Kidney capillary endothelial cell (primary cell): ENCODE data around the gene CNNM2.

Source experiments
- DNase-seq: peaks from one replicate; pipeline ENCODE4 v3.0.0-alpha.2; 2018; ENCODE audit warnings: low spot score

Gene CNNM2

DNA sequence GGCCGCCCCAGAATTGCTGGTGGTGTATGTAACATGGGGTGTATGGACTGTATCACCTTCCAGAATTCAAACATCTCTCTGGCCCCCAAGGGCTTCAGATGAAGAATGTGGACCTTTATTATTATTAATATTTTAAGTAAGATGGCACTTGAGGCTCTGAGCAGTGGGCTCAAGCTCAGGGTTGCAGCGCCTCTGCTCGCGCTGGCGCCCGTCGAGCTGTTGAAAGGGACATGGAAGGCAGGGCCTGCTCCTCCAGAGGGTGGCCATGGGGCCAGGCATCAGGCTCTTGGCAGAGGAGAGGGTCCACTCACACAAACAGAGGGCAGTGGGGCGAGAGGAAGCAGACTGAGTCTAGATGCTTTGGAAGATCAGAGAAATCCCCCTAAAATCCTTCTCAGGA is 154.8 kb downstream of the CNNM2 start:
- no peak for DNase-seq

DNA sequence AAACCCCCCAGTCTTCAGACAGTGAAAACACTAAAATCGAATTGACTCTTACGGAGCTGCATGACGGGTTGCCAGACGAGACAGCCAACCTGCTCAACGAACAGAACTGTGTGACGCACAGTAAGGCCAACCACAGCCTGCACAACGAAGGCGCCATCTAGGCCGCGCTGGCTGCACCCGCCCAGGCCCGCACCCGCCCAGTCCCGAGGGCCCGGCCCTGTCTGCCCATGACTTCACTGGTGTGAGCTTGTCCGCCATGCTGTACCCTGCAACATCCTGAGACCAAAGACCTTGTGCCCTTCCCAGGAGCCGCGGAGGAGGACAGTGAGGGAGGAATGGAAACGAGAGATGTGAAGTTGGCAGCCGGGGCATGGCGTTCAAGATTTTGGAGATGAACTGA is 158.9 kb downstream of the CNNM2 start:
- DNase-seq: no peak

- no peak for DNase-seq
These were observed 159.6 kb downstream of the CNNM2 start for GRCh38 chr10:103077491-103078308.

GRCh38 chr10:103078309-103078615 is 160.2 kb downstream of the CNNM2 start:
- DNase-seq: no peak

GRCh38 chr10:103078676-103079075 is 160.6 kb downstream of the CNNM2 start:
- no peak for DNase-seq

GRCh38 chr10:103079100-103079499 is 161.0 kb downstream of the CNNM2 start:
- no peak for DNase-seq

DNA sequence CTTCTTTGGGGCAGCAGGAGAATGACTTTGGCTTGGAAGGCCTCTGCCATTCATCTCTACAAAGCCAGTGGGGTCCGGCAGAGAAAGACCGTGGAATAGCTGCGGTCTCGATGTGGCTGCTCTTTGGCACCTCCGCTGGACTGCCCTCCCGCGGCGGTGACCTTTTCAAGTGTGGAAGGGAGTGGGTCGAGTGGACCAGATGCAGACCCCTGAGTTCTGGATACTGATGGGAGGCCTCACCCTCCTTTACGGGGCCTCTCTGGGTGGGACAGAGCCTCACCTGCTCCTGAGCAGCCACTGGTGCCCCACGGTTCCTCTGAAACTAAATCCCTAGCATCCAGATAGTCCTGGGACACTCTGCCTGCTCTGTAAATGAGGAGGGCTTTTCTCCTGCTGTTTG is 161.9 kb downstream of the CNNM2 start:
- no peak for DNase-seq

GRCh38 chr10:103080891-103081581 is 162.9 kb downstream of the CNNM2 start:
- no peak for DNase-seq

DNA sequence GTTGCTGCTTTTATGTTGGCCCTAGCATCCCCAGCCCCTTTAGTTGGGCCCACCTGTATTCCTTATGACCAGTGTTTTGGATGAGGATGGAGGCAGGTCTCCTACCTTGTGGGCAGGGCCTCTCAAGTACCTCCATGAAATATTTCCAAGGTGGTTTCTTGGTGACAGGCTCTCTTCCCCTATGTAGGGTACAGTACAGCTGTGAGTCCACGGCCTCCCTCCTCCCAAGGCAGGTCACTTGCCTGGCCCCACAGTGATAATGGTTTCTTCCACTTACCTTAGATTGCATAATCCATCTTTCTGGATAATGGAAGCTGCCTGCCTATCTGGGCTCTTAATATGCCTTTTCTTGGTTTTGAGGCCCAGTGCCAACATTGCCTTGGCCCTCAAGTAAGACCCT is 164.6 kb downstream of the CNNM2 start:
- DNase-seq: no peak

GRCh38 chr10:103083266-103083976 is 165.3 kb downstream of the CNNM2 start:
- no peak for DNase-seq

DNA sequence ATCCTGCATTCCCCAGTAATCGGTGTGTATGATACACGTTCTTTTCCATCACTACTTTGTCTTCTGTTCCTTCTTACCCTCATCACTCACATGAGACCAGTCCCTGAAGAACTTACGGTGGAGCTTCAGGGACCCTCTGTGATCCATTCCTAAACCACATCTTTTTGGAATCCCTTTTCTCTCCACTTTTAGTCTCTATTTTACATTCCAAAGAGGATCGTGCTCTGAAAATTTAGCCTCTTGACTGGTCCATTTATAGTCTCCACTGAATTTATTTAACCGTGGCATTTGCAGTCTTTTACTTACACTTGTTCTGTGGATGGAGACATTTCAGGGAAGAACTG is 165.9 kb downstream of the CNNM2 start:
- DNase-seq: no peak

- no peak for DNase-seq
These were observed 168.2 kb downstream of the CNNM2 start for GRCh38 chr10:103086261-103086660.

GRCh38 chr10:103086799-103087198 is 168.7 kb downstream of the CNNM2 start:
- no peak for DNase-seq

GRCh38 chr10:103089493-103089892 is 171.4 kb downstream of the CNNM2 start:
- no peak for DNase-seq

DNA sequence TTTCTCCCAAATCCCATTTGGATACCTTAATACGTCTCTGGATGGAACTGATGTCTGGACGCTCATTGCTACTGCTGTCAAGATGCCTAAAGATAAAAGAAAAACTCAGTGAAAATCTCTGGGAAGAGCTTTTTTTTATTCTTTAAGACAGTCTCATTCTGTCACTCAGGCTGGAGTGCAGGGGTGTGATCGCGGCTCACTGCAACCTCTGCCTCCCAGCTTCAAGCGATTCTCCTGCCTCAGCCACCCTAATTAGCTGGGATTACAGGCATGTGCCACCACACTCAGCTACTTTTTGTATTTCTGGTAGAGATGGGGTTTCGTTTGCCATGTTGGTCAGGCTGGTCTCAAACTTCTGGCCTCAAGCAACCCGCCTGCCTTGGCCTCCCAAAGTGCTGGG is 172.8 kb downstream of the CNNM2 start:
- DNase-seq: no peak

DNA sequence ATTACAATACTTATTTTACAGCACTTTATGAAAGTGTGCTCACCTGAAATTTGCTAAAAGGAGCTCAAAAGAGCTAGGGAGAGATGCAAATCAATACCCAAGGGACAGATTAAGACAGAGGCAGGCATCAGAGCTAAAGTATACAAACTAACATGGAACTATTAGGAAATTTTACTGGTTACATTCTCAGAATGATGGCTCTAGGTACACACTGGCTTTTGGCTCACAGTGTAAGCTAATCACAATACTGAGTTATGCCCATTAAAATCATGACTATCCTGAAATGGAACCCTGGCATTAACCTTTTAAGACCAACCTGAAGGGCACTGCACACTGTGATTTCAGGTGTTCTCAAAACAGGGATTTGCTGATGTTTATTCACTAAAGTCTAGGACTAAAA is 176.9 kb downstream of the CNNM2 start:
- no peak for DNase-seq

DNA sequence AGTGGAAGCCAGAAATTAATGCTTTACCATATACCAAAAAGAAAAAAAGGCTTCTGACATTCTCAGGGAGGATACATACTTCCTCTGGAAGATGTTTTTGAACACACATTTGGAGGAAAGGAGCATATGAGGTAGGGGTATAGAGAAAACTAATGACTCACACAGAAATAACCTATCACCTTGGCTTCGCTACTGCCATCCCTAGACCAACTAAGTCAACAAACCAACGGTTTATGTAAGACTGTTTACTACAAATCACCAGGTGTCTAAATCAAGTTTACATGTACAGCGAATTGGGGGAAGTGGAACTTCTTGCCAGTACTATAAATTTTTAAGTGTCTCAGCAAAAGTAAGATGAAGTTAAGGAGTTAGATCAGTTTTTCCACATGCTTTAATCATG is 178.0 kb downstream of the CNNM2 start:
- DNase-seq: no peak

DNA sequence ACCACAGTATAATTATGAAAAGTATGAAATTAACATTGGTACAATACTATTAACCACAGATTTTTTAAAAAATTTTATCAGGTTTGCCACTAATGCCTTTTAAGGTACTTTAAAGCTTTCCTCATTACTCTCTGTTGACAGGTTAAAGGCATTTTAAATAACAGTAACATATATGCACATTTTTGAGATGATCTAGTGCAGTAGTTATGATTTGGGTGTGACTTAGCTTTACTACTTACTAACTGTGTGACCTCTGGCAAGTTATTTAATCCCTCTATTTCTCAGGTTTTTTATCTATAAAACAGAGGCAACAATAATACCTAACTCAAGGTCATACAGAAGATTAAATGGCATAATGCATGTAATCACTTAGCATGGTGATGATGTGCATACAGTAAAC is 180.1 kb downstream of the CNNM2 start:
- DNase-seq: no peak

GRCh38 chr10:103100620-103101019 is 182.5 kb downstream of the CNNM2 start:
- DNase-seq: no peak

GRCh38 chr10:103102195-103102594 is 184.1 kb downstream of the CNNM2 start:
- no peak for DNase-seq

- no peak for DNase-seq
These were observed 185.9 kb downstream of the CNNM2 start for GRCh38 chr10:103103989-103104388.

- no peak for DNase-seq
These were observed 186.6 kb downstream of the CNNM2 start for GRCh38 chr10:103104721-103105120.

DNA sequence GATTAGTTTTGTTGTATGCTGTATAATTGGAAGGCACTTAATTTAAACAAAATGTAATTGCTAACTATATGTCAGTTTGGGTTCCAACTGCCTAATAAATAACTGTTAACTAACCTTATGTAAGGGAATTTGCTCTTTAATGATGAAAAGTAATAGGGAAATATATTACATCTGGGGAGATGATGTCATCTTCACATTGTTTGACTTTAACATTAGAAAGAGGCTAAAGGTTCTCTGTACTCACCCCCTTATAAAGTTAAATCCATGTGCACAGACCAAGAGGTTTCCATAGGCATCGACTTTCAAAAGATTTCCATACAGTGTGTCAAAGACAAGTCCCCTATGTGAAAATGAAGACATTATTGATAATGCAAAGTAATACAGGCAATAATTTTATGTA is 187.4 kb downstream of the CNNM2 start:
- DNase-seq: no peak
